Panc1 (cell line): ENCODE measurements around the gene LYST. TPM values are rescaled to one million over a fixed set of nuclear protein-coding genes. Genes with fewer than 3 reads are reported as not detected.

Experiments
- ATAC-seq: fragments of 200-7000 bp; cut with Tn5 transposase; 2 replicates; pipeline ENCODE4 v1.9.1; 2020; ENCODE audit warnings: mild to moderate bottlenecking, moderate library complexity
- BruUV-seq: library from RNA; stranded (reverse); fragments of 400-500 nt; replicated peaks from 2 replicates; lab custom pipeline; 2021; lab: Mats Ljungman, UMichigan
- CTCF ChIA-PET: fragments of 300-600 bp; sonication (Branson Sonifier 250); formaldehyde crosslinking; loops from one replicate; lab custom pipeline; 2022; ENCODE audit warnings: antibody characterized with exemption; lab: Charles Lee
- POLR2A ChIA-PET: fragments of 300-600 bp; sonication (Branson Sonifier 250); formaldehyde crosslinking; loops from one replicate; lab custom pipeline; 2022; ENCODE audit warnings: antibody characterized with exemption; lab: Charles Lee
- DNase-seq: peaks from one replicate; pipeline ENCODE4 v3.0.0-alpha.2; 2010; ENCODE audit warnings: low read depth, low spot score
- H3K27ac ChIP-seq: 2 replicates; pipeline ENCODE4 v1.5.1; 2011; ENCODE audit warnings: mild to moderate bottlenecking, low read length, inconsistent platforms
- H3K27me3 ChIP-seq: fragments of 200-500 bp; sonication (Bioruptor generic); 2 replicates; pipeline ENCODE4 v1.6.0; 2014; ENCODE audit warnings: low read length, inconsistent platforms; ENCODE audit not compliant: control insufficient read depth, insufficient read depth
- H3K36me3 ChIP-seq: fragments of 200-500 bp; sonication (Bioruptor generic); 2 replicates; pipeline ENCODE4 v1.5.1; 2014; ENCODE audit warnings: inconsistent platforms, mild to moderate bottlenecking, low read length, moderate library complexity; ENCODE audit not compliant: control insufficient read depth, insufficient read depth
- H3K4me1 ChIP-seq: 2 replicates; pipeline ENCODE4 v1.5.1; 2011; ENCODE audit warnings: inconsistent platforms, mild to moderate bottlenecking, low read length, moderate library complexity; ENCODE audit not compliant: control insufficient read depth, insufficient read depth
- H3K4me3 ChIP-seq, 2 experiments: 2 replicates each; pipeline ENCODE4 v1.5.1; 2011 to 2012; ENCODE audit warnings: low read depth in 2 of 2, low read length in 2 of 2, mild to moderate bottlenecking in 2 of 2, inconsistent platforms in 1 of 2, moderate library complexity in 1 of 2
- H3K9me3 ChIP-seq: fragments of 200-500 bp; sonication (Bioruptor generic); 2 replicates; pipeline ENCODE4 v1.5.1; 2014; ENCODE audit warnings: low read depth, mild to moderate bottlenecking, inconsistent platforms, low read length, moderate library complexity; ENCODE audit not compliant: control insufficient read depth, insufficient read depth
- POLR2AphosphoS5 ChIP-seq: IDR thresholded peaks from 2 replicates; pipeline ENCODE4 v1.6.1; 2012; ENCODE audit warnings: mild to moderate bottlenecking, low read depth, low read length, moderate library complexity
- SIN3A ChIP-seq: IDR thresholded peaks from 2 replicates; pipeline ENCODE4 v1.6.1; 2012; ENCODE audit warnings: low read depth, mild to moderate bottlenecking, low read length, moderate library complexity, borderline replicate concordance; ENCODE audit not compliant: insufficient read depth
- TCF7L2 ChIP-seq: IDR thresholded peaks from 2 replicates; pipeline ENCODE4 v1.6.1; 2011; ENCODE audit warnings: mild to moderate bottlenecking, low read depth, low read length, inconsistent platforms
- in situ Hi-C: cut with HindIII; loops from 2 replicates; pipeline ENCODE4 v1.10.0; 2016; ENCODE audit warnings: low sequenced_read_pairs, low pct_unique_long_range_greater_than_20kb
- intact Hi-C: fragments of 100-400 bp; cut with micrococcal nuclease; formaldehyde crosslinking; loops from one replicate; pipeline ENCODE4 v1.10.0; 2022; ENCODE audit not compliant: unreplicated experiment
- total RNA-seq: library from RNA; stranded (reverse); gene quantifications from one replicate; pipeline ENCODE4 v1.2.1, GENCODE V29; 2021; ENCODE audit not compliant: unreplicated experiment
- TF ChIP-seq, protein P1 (sequence below), 2 experiments: IDR thresholded peaks; 2 replicates each; pipeline ENCODE4 v1.6.1; 2011 to 2012; ENCODE audit warnings: low read depth in 2 of 2, control low read depth in 1 of 2, low read length in 1 of 2, mild to moderate bottlenecking in 1 of 2, moderate library complexity in 1 of 2; ENCODE audit not compliant: insufficient read depth in 1 of 2
- TF ChIP-seq, protein P2 (sequence below): fragments of 450-650 bp; IDR thresholded peaks from 2 replicates; pipeline ENCODE4 v1.5.1; 2017; ENCODE audit warnings: mild to moderate bottlenecking

LYST gene
- total RNA-seq, 1 experiment from 2014 or later = 75.2 TPM

GRCh38 chr1:235898126-235898525 is 31.4 kb upstream of the LYST start:
- Histone ChIP-seq H3K27me3 (no peaks in the 10 kb centered on the region), H3K36me3 (no peaks in the 10 kb centered on the region), H3K27ac (peak overlapping the region; percentile 75; the same call in 1 of the 2 replicates), H3K4me1 (peaks cover 36% of the 10 kb centered on the region), H3K9me3 (no peaks in the 10 kb centered on the region; the same call in 1 of the 2 replicates), H3K4me3 (no peak overlapping the region)
- no TSS peak for BruUV-seq
- in situ Hi-C loops = no loop called here
- DNase-seq (no peak), ATAC-seq (no peak)
- ChIA-PET CTCF (no interaction called here), POLR2A (no interaction called here)
- TF ChIP-seq, protein P1, sequence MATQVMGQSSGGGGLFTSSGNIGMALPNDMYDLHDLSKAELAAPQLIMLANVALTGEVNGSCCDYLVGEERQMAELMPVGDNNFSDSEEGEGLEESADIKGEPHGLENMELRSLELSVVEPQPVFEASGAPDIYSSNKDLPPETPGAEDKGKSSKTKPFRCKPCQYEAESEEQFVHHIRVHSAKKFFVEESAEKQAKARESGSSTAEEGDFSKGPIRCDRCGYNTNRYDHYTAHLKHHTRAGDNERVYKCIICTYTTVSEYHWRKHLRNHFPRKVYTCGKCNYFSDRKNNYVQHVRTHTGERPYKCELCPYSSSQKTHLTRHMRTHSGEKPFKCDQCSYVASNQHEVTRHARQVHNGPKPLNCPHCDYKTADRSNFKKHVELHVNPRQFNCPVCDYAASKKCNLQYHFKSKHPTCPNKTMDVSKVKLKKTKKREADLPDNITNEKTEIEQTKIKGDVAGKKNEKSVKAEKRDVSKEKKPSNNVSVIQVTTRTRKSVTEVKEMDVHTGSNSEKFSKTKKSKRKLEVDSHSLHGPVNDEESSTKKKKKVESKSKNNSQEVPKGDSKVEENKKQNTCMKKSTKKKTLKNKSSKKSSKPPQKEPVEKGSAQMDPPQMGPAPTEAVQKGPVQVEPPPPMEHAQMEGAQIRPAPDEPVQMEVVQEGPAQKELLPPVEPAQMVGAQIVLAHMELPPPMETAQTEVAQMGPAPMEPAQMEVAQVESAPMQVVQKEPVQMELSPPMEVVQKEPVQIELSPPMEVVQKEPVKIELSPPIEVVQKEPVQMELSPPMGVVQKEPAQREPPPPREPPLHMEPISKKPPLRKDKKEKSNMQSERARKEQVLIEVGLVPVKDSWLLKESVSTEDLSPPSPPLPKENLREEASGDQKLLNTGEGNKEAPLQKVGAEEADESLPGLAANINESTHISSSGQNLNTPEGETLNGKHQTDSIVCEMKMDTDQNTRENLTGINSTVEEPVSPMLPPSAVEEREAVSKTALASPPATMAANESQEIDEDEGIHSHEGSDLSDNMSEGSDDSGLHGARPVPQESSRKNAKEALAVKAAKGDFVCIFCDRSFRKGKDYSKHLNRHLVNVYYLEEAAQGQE (IDR thresholded peaks at IDR 0.05; ENCODE audit: insufficient read depth in 1 of 2, low read depth in 2 of 2, low read length in 1 of 2) = no peak
- TF ChIP-seq, protein P2, sequence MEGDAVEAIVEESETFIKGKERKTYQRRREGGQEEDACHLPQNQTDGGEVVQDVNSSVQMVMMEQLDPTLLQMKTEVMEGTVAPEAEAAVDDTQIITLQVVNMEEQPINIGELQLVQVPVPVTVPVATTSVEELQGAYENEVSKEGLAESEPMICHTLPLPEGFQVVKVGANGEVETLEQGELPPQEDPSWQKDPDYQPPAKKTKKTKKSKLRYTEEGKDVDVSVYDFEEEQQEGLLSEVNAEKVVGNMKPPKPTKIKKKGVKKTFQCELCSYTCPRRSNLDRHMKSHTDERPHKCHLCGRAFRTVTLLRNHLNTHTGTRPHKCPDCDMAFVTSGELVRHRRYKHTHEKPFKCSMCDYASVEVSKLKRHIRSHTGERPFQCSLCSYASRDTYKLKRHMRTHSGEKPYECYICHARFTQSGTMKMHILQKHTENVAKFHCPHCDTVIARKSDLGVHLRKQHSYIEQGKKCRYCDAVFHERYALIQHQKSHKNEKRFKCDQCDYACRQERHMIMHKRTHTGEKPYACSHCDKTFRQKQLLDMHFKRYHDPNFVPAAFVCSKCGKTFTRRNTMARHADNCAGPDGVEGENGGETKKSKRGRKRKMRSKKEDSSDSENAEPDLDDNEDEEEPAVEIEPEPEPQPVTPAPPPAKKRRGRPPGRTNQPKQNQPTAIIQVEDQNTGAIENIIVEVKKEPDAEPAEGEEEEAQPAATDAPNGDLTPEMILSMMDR = no peak
- no peak for TF ChIP-seq POLR2AphosphoS5
- TF ChIP-seq TCF7L2 = no peak
- intact Hi-C loops = no loop called here

- Histone ChIP-seq H3K27ac (peak overlapping the region; percentile 64; the same call in 1 of the 2 replicates), H3K27me3 (no peaks in the 10 kb centered on the region), H3K9me3 (no peaks in the 10 kb centered on the region), H3K36me3 (no peaks in the 10 kb centered on the region), H3K4me1 (peaks cover 15% of the 10 kb centered on the region), H3K4me3 (no peak overlapping the region)
- BruUV-seq = no TSS peak
- ChIA-PET POLR2A (no interaction called here), CTCF (no interaction called here)
- DNase-seq = no peak
- in situ Hi-C loops = no loop called here
- intact Hi-C loops = no loop called here
- TF ChIP-seq, protein P1 (IDR thresholded peaks at IDR 0.05; ENCODE audit: insufficient read depth in 1 of 2, low read depth in 2 of 2, low read length in 1 of 2) = no peak
- TF ChIP-seq SIN3A = no peak
- TF ChIP-seq POLR2AphosphoS5 = no peak
- TF ChIP-seq, protein P2 = no peak
- TF ChIP-seq TCF7L2 = no peak
- no peak for ATAC-seq
Measured at GRCh38 chr1:235893840-235894239, 27.1 kb upstream of the LYST start.
